Stimulated activated CD4-positive, alpha-beta T cell treated with anti-CD3 and anti-CD28 coated beads, Interleukin-4, amount 100 ng/mL, for 24 hours (primary cell): ENCODE data around the gene MRGPRD.

Experiments
- DNase-seq: peaks from one replicate; pipeline ENCODE4 v3.0.0-alpha.2; 2020

MRGPRD gene

DNA sequence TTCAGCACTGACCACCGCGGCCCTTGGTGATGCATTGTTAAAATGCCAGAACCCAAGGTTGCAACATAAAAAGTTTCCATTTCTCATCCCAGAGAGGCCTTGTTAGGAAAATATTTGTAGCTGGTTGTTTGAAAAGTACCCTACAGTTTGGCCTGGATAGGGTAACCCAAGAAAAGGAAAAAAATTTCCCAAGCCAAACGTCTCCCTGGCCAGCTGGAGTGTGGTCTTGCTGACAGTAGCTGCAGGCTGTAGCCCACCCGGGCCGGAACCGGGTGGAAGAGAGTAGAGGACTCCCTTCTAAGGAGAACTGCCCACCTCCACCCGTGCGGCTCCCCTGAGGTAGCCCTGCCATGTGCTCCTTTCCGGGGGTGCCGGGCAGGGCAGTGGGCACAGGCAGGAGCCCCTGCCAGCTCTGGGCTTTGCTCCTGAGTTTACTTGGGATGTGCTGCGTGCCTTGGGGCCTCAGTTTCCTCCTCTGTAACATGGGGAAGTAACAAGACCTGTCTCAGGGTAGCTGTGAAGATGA lies 38.6 kb downstream of the MRGPRD start:
- no peak for DNase-seq

DNA sequence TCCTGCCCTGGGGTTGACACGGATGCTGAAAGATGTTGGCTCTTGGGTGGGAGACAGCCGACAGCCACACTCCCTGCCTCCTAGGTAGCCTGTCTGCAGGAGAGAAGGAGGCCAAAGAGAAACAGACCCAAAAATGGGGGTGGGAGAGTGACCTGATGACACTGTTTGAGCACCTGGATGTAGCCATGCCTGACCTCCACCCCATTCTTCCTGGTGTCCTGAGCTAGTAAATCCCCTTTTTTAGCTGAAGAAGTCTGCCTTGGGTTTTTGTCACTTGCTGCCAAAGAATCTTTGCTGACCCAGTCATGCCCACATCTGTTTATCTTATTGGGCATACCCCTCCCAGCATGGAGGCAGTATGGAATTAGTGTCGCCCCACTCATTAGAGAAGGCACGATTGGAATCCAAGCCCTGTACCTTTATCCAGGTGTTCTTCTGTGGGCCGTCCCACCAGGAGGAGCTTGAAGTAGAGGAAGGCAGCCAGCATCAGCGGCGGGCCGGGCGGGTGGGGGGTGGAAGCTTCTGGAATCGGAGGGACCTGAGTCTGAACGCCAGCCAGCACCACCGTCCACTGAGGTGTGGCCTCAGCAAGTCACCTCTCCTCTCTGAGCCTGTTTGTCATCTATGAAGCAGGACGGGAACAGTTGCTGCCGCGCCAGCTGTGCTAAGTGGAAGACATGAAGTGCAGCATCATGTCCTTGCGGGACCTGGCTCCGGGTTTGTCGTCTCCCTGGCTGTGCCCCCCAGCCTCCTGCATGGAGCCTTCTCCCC lies 39.3 kb downstream of the MRGPRD start:
- no peak for DNase-seq

DNA sequence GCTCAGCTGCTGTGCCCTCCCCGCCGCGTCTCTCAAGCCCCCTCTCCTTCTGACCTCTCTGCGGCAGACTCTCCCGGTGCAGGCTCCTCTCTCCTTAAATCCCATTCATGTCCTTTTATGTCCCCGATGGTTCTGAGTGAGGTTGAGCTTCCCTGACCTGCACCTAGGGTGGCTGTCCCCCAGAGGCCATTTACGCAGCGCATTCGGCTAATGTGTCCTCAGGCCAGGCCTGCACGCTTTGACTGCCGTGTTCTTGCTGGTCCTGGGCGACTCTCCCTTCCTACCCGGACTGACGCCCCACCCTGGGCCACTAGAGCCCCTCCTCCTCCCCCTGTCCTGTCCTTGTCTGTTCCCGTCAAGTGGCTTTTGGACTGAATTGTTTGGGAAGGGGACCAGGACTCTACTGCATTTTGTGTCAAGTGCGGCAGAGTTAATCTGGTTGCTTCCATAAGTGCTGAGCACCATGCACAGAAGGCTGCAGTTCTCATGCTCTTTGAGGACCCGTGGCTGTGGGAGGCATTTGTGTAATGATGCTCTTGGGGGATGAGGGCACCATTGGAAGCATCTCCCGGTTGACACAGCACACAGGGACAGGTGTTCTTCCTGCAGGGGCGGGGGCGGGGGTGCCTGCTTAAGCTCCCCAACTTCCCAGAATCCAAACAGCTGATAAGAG lies 40.0 kb downstream of the MRGPRD start:
- no peak for DNase-seq

DNA sequence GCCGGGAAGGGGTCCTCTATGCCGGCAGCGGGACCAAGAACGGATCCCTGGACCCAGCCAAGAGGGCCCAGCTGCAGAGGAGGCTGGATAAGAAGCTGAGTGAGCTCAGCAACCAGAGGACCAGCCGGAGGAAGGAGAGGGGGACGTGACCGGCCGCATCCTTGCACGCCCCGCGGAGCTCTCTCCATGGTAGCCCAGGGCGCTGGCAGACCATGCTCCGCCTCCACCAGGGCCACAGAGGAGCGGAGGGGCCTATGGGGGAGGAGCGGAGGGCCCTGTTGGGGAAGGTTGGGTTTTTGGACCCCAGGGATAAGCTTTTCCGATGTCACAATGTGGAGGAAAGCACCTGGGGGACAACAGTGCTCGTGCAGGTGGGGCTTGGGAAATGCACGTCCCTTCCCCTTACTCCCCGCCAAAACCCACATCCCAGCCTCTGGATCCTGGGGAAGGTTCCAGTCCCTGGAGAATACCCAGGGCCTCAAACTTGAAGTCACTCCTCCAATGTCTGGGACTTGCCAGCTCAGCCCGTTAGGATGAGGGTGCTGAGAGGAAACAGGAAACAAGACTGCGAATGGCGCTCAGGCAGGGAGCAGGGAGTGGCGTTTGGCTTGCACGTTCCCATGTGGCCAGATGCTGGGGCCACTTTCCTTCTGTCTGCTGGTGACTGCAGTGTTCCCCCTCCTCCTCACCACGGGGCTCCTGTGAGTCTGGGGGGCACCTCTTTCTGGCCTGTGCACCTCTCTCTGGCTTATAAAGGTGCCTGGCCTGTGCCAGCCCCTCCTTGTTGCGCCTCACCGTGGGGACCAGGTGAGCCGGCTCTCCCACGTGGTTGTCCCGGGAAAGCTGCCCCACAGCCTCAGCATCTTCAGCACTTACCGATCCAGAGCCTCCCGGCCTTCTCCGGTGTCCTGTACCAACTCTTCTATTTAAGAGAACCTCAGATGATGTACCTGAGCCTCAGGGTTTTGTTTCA lies 40.9 kb downstream of the MRGPRD start:
- no peak for DNase-seq

DNA sequence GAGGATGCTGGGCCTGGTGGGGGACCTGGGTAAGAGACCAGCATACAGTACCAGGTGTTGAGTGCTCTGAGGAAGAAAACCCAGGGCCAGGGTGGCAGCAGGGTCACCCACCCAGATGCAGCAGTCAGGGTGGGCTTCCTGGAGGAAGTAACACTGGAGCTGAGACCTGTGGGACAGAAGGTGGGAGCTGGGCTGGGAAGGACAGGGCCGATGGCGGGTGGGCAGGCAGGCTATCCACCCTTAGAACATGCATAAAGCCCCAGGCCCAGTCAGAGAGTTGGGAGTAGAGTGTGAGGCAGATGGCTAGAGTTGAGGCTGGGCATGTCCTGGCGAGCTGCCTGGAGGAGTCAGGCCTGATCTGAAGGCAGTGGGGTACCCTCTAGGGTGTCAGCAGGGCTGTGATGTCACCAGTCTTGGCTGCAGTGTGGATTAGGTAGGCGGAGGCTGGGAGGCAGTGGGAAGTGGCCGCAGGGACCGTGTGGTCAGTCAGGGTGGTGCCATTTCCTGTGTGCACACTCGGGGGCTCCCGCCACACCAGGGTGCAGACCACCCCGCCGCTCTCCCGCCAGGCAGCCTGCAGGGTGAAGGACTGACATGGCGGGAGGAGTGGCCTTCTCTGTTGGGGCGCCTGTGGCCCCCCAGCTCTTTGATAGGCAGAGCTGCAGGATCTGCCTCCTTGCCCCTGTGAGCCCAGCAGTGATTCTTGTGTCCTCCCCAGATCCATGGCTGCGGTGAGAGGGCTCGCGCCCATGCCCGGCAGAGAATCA lies 41.8 kb downstream of the MRGPRD start:
- no peak for DNase-seq

DNA sequence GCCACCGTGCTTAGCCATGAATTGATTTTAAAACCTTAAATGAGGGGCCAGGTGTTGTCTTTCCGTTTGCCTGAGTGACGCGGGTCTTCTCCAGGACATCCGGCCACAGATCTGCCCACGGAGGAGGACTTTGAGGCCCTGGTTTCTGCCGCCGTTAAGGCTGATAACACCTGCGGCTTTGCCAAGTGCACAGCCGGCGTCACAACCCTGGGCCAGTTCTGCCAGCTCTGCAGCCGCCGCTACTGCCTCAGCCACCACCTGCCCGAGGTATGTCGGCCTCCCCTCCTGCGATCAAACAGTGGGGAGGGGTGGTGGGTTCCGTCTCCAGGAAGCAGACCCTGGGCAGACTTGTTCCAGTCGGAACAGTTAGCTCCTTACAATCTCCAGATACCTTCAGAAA lies 42.7 kb downstream of the MRGPRD start:
- DNase-seq: no peak

DNA sequence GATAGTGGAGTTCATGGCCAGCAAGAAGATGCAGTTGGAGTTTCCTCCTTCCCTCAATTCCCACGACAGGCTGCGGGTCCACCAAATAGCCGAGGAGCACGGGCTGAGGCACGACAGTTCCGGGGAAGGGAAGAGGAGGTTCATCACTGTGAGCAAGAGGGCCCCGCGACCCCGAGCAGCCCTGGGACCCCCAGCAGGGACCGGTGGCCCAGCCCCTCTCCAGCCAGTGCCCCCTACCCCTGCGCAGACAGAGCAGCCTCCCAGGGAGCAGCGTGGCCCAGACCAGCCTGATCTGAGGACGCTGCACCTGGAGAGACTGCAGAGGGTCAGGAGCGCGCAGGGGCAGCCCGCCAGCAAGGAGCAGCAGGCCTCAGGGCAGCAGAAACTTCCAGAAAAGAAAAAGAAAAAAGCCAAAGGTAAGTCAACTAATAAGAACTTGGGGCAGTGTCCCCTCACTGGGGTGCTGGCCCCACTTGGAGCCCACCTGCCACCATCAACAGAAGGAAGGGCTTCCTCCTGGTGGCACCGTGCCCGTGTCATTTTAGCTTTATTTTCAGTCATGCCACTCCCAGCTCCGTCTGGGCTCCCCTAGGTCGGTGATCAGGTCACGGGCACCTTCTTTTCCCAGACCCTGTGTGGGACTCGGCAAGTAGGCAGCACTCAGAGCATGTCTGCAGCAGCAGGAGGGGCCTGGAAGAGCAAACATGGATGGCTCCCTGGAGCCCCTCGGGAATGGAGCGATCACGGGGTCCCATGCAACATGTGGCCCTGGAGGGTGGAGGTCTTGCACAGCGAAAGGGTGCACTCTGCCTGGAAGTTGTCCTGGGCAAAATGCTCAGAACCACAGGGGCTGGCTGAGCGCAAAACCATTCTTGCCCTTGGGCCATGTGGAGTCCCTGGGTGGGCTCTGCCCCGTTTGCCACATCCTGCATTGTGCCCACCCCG lies 43.8 kb downstream of the MRGPRD start:
- DNase-seq: no peak

DNA sequence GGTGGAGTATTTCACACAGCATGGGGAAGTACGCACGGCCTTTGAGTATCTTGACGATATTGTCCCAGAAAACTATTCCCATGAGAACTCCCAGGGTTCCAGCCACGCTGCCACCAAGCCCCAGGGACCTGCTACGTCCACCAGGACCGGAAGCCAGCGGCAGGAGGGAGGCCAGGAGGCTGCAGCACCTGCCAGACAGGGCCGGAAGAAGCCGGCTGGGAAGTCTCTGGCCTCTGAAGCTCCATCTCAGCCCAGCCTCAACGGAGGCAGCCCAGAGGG lies 44.5 kb downstream of the MRGPRD start:
- DNase-seq: no peak

DNA sequence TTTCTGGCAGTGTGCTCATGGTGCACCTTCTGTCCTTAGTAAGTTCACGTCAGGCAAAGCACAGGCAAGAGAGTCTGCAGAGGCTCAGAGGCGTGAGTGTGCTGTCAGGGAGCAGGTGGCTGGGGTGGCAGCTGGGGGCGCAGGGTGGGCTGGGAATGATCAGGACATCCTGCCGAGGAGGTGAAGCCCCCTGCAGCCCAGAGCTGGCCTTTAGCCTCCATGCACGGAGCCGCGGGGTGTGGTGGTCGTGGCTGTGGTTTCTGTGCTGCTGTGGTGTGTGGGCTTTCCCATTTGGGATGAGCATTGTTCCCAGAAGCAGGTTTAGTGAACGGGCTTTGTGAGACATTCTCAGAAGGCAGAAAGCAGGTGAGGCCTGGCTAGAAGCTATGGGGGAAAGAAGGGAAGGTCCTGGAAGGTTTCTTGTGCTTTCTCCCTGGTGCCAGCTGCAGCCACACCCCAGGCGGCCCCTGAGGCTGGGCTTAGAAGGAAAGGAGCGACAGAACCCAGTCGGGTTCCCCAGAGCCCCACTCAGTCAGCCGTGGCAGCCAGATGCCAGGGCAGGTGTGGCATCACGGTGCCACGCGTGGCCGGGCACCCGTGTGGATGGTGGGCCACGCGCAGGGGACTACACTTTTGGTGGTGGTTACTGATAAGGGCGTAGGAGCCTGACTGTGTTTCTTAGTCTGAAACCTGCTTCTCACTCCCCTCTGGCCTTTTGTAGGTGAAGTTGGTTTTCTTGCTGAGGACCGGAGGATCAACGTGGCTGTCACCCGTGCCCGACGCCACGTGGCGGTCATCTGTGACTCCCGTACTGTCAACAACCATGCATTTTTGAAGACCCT lies 45.0 kb downstream of the MRGPRD start:
- no peak for DNase-seq

DNA sequence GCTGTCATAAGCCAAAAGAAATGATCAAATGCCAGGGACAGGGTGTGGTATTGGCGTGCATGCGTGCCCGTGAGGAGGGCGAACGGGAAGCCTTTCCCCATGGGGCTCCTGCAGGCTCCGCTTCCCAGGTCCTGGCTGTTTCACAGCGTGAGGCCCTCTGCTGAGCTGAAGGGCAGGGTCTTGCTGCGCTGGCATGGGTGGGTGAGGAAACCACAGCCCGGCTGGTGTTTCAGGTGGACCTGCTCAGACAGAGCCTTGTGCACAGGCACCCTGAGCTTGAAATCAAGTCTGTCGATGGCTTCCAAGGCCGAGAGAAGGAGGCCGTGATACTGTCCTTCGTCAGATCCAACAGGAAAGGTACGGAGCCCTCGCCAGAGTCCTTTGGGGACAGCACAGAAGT lies 45.7 kb downstream of the MRGPRD start:
- DNase-seq: no peak

DNA sequence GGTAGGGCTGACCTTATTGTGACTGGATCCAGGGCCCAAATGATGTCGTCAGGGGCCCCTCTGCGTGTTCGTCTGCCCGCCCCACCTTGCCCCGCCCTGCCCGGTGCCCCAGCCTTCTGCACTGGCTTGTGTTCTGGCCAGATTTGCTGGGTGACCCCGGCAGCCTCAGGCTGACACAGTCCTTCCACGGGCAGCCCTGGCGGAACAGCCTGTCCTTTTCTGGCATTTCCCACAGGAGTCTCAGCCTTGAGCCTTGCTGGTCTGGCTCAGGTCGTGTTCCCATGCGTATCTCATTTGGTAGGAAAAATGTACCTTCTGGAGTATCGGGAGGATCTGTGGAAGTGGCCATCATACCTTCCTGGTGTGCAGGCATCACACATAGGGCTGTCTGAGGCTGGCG lies 46.1 kb downstream of the MRGPRD start:
- no peak for DNase-seq

DNA sequence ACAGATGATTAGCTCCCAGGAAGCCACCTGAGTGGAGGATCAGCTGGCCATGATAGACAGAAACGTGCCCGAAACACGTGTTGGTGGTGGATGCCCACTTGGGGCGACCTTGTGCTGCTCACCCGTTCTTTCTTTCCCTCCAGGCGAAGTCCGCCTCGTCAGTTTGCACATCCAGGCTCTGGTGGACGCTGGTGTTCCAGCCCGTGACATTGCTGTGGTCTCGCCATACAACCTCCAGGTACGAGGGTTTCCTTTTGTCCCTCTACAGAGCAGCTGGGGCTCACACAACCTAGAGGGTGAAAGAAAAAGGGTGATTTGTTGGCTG lies 46.5 kb downstream of the MRGPRD start:
- no peak for DNase-seq

DNA sequence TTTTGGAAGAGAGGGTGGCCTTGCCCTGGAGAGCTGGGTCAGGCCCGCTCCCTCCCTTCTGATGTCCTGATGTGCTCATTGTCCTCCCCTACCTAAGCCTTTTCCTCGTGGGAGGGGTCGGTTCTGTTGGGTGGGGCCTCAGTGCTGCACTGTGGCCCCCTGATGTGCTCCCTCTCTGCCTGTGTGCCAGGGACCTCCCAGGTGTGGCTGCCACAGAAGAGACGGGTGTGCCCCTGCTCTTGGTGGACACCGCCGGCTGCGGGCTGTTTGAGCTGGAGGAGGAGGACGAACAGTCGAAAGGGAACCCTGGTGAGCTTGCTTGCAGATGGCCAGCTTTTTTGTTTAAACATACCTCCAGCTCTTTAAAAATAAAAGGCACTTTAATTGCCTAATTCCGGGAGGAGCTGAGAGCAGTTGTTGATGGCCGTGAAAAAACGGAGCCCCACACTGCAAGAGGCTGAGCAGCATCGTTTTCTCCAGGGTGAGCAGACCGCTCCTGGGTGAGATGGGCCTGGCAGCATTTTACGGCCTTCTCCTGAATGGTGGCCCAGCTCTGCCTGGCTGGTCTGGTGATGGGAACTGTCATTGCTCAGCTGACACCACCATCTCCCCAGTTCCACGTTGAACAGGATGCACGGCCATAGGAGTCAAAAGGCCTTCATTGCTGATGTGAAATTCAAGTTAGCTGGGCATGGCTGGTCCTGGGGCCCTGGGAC lies 47.0 kb downstream of the MRGPRD start:
- no peak for DNase-seq

DNA sequence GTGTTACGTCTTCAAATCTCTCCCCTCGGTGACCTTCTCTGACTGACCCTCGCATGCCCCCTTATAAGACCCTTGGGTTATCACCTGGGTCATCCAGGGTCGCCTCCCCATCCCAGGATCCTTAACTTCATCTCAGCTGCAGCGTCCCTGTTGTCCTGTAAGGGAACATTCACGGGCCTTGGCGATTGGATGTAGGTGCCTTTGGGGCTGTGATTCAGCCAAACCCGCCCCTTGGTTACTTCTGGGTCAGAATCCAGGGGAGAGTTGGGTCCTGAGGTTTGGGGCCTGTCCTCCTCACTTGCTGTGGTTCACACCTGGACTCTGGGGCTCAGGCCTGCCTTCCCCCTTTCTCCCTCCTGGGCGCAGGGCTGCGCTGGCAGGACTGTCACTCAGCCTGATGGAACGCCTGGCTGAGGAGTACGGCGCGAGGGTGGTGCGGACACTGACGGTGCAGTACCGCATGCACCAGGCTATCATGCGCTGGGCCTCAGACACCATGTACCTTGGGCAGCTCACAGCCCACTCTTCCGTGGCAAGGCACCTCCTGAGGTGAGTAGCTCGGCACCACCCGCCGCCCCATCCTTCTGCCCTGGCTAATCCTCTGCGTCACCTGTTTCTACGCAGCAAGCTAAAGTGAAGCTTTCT lies 47.7 kb downstream of the MRGPRD start:
- DNase-seq: no peak

DNA sequence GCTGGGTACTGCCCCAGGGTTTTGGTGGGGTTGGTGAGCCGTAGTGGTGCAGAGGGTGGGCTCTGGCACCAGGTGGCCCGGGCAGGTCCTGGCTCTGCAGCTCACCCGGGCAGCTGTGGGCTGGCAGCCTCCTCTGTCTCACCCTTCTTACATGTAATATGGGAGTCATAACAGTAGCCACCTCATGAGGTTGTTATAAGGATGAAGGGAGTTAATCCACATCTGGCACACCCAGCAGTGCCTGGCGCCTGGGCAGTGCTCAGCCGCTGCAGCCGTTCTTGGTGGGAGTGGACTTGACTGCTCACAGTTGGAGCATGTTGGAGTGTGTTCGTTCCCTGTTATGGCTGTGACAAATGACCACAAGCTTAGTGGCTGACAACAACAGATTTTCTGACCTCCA lies 48.4 kb downstream of the MRGPRD start:
- DNase-seq: no peak

DNA sequence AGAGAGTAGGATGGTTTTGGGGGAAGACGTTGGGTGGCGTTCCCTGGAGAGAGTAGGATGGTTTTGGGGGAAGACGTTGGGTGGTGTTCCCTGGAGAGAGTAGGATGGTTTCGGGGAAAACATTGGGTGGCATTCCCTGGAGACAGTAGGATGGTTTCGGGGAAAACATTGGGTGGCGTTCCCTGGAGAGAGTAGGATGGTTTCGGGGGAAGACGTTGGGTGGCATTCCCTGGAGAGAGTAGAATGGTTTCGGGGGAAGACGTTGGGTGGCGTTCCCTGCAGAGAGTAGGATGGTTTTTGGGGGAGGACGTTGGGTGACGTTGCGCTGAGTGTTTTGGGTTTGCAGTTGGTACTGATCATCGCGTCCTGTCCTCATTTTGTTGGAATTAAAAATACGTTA lies 48.9 kb downstream of the MRGPRD start:
- DNase-seq: no peak

DNA sequence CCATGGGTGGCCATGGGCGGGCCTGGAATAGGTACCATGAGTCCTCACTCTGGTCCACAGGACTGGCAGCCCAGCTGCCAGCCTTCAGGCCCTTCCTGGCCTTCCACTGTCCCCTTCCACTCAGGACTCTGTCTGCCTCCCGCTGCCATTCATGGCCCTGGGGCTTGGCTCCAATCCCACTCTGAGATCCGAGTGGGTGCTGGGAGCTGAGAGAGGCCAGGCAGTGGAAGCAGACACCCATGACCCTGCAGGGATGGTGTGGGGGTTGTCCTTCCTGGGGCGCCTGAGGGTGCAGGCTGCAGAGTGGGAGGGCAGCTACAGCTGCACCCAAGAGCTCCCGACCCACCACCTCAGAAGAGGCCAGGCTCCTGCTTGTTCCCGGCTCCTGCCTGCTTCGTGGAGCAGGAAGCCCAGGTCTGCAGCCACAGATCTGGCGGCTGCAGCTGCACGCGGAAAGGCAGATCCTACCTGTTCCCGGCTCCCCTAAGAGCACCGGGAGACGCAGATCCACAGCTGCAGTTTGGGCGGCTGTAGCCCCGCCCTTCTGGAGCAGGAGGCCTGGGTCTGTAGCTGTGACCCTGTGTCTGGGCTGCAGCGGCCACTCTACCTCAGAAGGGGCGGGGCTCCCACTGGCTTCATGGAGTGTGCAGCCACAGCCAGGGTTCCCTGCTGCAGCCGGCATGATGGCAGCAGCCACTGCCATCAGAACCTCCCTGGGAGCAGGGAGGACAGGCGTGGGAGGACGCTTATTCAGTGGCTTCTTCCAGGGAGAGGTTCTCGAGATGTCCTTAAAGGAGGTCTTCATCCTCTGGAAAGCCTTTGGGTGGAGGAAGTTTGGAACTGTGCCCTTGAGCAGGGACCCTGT lies 49.6 kb downstream of the MRGPRD start:
- DNase-seq: no peak
